LNCaP clone FGC (cell line): ENCODE data around the gene SEMA3B.

Source experiments
- DNase-seq: peaks from one replicate; pipeline ENCODE4 v3.0.0-alpha.2; 2011; ENCODE audit warnings: low read depth
- H3K4me3 ChIP-seq: 2 replicates; pipeline ENCODE4 v1.5.1; 2011; ENCODE audit warnings: mild to moderate bottlenecking, low read depth, low read length, control low read depth
- TF ChIP-seq, protein P1 (sequence below): IDR thresholded peaks from 2 replicates; pipeline ENCODE4 v1.5.1; 2012; ENCODE audit warnings: mild to moderate bottlenecking; ENCODE audit not compliant: control insufficient read depth, insufficient read depth; ENCODE audit errors: extremely low read depth

Gene SEMA3B

DNA sequence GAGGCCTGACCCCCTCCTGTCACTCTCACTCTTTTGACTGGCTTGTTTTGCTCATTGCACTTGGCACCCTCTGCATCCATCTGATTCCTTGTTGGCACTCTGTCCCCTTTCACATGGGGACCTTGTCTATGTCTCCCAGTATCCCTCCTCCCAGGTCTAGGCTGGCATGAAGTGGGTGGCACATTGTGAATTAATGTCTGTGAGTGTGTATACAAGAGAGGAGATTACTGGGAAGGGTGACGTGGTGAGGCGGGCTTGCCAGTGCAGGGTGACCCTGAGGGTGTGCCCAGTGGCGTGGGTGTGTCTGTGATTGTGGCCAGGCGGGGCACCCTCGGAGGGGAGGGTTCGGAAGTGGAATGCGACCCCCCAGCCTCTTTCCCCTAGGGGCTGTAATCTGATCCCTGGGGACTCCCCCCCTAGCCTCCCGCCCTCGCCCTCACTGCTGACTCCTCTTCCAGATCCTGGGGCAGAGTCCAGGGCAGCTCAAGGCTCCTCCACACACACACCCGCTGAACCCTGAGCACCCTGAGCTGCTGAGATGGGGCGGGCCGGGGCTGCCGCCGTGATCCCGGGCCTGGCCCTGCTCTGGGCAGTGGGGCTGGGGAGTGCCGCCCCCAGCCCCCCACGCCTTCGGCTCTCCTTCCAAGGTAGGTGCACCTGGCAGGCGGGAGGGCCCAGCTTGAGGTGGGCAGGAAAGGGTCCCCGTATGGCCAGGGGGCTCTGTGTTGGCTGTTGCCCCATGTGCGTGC lies at the start of gene SEMA3B:
SEMA3B (plus strand) TSS at position 445 of the 749 bp plus-strand sequence; CDS start at position 539, 94 bp downstream.
- TF ChIP-seq, protein P1, sequence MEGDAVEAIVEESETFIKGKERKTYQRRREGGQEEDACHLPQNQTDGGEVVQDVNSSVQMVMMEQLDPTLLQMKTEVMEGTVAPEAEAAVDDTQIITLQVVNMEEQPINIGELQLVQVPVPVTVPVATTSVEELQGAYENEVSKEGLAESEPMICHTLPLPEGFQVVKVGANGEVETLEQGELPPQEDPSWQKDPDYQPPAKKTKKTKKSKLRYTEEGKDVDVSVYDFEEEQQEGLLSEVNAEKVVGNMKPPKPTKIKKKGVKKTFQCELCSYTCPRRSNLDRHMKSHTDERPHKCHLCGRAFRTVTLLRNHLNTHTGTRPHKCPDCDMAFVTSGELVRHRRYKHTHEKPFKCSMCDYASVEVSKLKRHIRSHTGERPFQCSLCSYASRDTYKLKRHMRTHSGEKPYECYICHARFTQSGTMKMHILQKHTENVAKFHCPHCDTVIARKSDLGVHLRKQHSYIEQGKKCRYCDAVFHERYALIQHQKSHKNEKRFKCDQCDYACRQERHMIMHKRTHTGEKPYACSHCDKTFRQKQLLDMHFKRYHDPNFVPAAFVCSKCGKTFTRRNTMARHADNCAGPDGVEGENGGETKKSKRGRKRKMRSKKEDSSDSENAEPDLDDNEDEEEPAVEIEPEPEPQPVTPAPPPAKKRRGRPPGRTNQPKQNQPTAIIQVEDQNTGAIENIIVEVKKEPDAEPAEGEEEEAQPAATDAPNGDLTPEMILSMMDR, result no peak
- no peak within 1 kb of the TSS for H3K4me3 ChIP-seq
- DNase-seq, result no peak

GRCh38 chr3:50219285-50219684 lies 49.7 kb upstream of the SEMA3B start:
- no peak for DNase-seq
- H3K4me3 ChIP-seq, result no peak overlapping the region
- TF ChIP-seq, protein P1, result no peak

- no peak overlapping the region for H3K4me3 ChIP-seq
- TF ChIP-seq, protein P1, result no peak
- no peak for DNase-seq
Observed at GRCh38 chr3:50220109-50220508, 48.8 kb upstream of the SEMA3B start.

DNA sequence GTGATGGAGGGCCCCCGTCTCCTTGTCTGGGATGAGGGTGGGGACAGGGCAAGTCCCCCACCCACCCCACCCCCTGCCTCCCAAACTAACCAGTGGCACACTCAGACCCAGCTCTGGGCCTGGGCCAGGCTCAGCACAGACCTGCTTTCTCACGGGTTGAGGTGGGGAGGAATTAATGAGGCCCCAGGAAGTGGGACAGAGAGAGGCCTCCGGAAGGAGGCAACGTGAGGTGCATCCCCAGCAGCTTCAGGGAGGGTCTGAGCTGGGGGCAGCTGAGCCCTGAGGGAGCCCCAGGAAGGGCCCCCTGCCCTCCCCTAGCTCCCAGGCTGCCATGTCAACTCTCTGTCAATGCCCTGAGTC lies 47.9 kb upstream of the SEMA3B start:
- H3K4me3 ChIP-seq, result no peak overlapping the region
- no peak for DNase-seq
- TF ChIP-seq, protein P1, result no peak

GRCh38 chr3:50221411-50222168 lies 47.4 kb upstream of the SEMA3B start:
- no peak overlapping the region for H3K4me3 ChIP-seq
- no peak for DNase-seq
- TF ChIP-seq, protein P1, result no peak

DNA sequence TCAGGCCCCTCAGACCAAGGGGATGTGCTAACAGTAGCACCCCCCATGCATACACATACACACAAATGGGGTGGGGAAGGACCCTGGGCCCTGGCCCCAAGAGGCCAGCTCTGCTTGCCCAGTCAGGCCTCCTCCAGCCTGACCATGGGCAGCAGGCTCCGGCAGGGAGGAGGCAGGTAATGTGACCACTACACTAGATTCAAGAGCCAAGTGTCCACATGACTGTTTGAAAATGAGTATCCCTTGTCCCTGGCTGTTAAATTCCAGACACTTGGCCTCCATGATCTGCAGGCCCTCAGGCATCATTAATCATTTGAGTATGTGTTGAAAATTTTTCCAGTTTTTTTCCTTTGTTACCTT lies 46.8 kb upstream of the SEMA3B start:
- TF ChIP-seq, protein P1, result no peak
- H3K4me3 ChIP-seq, result no peak overlapping the region
- DNase-seq, result no peak
